ENCODE data around the gene PRR15.
A peak's percentile ranks its signal among the peaks of the same experiment; 100 is the strongest.

DNA sequence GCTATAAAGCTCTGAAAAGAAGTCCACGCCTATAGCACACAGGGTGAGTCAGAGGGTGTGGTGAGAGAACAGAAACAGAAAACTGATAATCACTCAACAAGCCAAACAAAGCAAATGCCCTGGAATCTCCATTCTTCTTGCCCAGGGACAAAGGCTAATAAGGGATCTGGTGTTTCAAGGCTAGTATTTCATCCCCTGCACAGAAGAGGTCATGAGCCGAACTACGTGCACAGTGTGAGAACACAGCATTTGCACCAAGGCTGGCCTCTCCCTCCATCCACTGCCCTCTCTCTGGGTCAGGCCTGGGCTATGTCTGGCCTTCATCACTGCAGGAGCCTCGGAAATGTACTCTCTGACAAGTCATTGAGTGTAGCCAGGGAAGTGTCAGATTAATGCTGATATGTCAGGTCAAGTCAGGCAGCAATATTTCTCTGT is 42.7 kb downstream of the PRR15 start:
- TF ChIP-seq CTCF (IDR thresholded peaks at IDR 0.05), result no peak
- peak in 1 of 3 donors; percentile 54 for TF ChIP-seq POLR2AphosphoS5 (IDR thresholded peaks at IDR 0.05)
- TF ChIP-seq POLR2A (IDR thresholded peaks at IDR 0.05), result no peak
- no peak for TF ChIP-seq EP300 (IDR thresholded peaks at IDR 0.05; ENCODE audit: low read depth)

Data from transverse colon (tissue), 4 donors.